K562 (cell line): ENCODE measurements around the gene ARHGAP24. TPM values are rescaled to one million over a fixed set of nuclear protein-coding genes. Genes with fewer than 3 reads are reported as not detected.

Experiments used
- ATAC-seq: fragments of 200-7000 bp; cut with Tn5 transposase; 3 replicates; pipeline ENCODE4 v1.9.1; 2020; ENCODE audit warnings: moderate library complexity
- BruUV-seq: library from RNA; stranded (reverse); fragments of 400-500 nt; replicated peaks from 2 replicates; lab custom pipeline; 2021; lab: Mats Ljungman, UMichigan
- CTCF ChIA-PET: fragments of 300-600 bp; formaldehyde crosslinking; extraction: SDS; loops from one replicate; lab custom pipeline; 2021; ENCODE audit warnings: low intra/inter-chr PET ratio; lab: Yijun Ruan, JAX
- POLR2A ChIA-PET: fragments of 300-600, 350-650 bp; sonication (Branson Sonifier 250); formaldehyde crosslinking; extraction: SDS; loops from one replicate; lab custom pipeline; 2021; ENCODE audit warnings: antibody characterized with exemption, inconsistent platforms; lab: Yijun Ruan, JAX
- DNase-seq, 4 experiments: peaks; one replicate each; pipeline versions ENCODE4 v3.0.0 to v3.0.0-alpha.2; 2011 to 2018; ENCODE audit warnings: low spot score in 3 of 4, mixed read lengths in 3 of 4; ENCODE audit errors: extremely low read depth in 1 of 4
- FAIRE-seq: peaks from 2 replicates; lab custom pipeline; 2011; peaks lifted over from hg19 to GRCh38; lab: Jason Lieb, UNC
- H2AFZ ChIP-seq: 2 replicates; pipeline ENCODE4 v1.6.0; 2011; ENCODE audit warnings: low read depth, low read length, control low read depth, inconsistent platforms
- H3K27ac ChIP-seq: fragments of 200-600 bp; 3 replicates; pipeline ENCODE4 v1.8.0; 2011; ENCODE audit warnings: low read depth, mild to moderate bottlenecking, control low read depth, inconsistent platforms, low read length, moderate library complexity, mixed read lengths; ENCODE audit errors: extremely low read depth
- H3K27me3 ChIP-seq, 2 experiments: fragments of 300-600 bp in 1 of 2; 2 replicates in 1 of 2; 3 replicates in 1 of 2; pipeline versions ENCODE4 v1.6.0 to v1.8.0; 2011; ENCODE audit warnings: inconsistent platforms in 2 of 2, low read length in 2 of 2, mild to moderate bottlenecking in 1 of 2, mixed read lengths in 1 of 2, moderate library complexity in 1 of 2; ENCODE audit not compliant: control insufficient read depth in 2 of 2, insufficient read depth in 2 of 2
- H3K36me3 ChIP-seq: fragments of 300-600 bp; 3 replicates; pipeline ENCODE4 v1.8.0; 2011; ENCODE audit warnings: mild to moderate bottlenecking, low read length, inconsistent platforms; ENCODE audit not compliant: control insufficient read depth, insufficient read depth
- H3K4me1 ChIP-seq, 2 experiments: fragments of 200-600 bp in 1 of 2; replicated peaks in 1 of 2; 2 replicates in 1 of 2; 3 replicates in 1 of 2; pipeline versions ENCODE4 v1.5.1 to v1.8.0; 2011; ENCODE audit warnings: inconsistent platforms in 2 of 2, low read length in 2 of 2, mild to moderate bottlenecking in 1 of 2, mixed read lengths in 1 of 2, moderate library complexity in 1 of 2; ENCODE audit not compliant: control insufficient read depth in 2 of 2, insufficient read depth in 2 of 2
- H3K4me2 ChIP-seq: 2 replicates; pipeline ENCODE4 v1.6.1; 2011; ENCODE audit warnings: low read length, control low read depth, inconsistent platforms, mixed read lengths; ENCODE audit not compliant: insufficient read depth
- H3K4me3 ChIP-seq: fragments of 200-600 bp; sonication (generic), shearing (Covaris generic); 2 replicates; pipeline ENCODE4 v1.5.1; 2016; ENCODE audit warnings: control low read depth, inconsistent platforms
- H3K79me2 ChIP-seq: fragments of 200-600 bp; 3 replicates; pipeline ENCODE4 v1.8.0; 2011; ENCODE audit warnings: low read length, inconsistent platforms; ENCODE audit not compliant: control insufficient read depth, insufficient read depth
- H3K9ac ChIP-seq, 2 experiments: 2 replicates each; pipeline versions ENCODE4 v1.6.0 to v1.6.1; 2011; ENCODE audit warnings: low read depth in 2 of 2, low read length in 2 of 2, control low read depth in 1 of 2, inconsistent platforms in 1 of 2, mild to moderate bottlenecking in 1 of 2, mixed read lengths in 1 of 2; ENCODE audit not compliant: insufficient read depth in 1 of 2
- H3K9me1 ChIP-seq: one replicate; pipeline ENCODE4 v1.6.0; 2011; ENCODE audit warnings: inconsistent platforms, mild to moderate bottlenecking, low read length, moderate library complexity; ENCODE audit not compliant: control insufficient read depth, insufficient read depth
- H3K9me3 ChIP-seq: replicated peaks from 2 replicates; pipeline ENCODE4 v1.5.1; 2011; ENCODE audit warnings: low read depth, low read length, inconsistent platforms; ENCODE audit not compliant: control insufficient read depth, insufficient read depth
- H4K20me1 ChIP-seq: replicated peaks from 2 replicates; pipeline ENCODE4 v1.6.1; 2011; ENCODE audit warnings: low read length, inconsistent platforms, mixed read lengths; ENCODE audit not compliant: control insufficient read depth, insufficient read depth
- CEBPG ChIP-seq, 3 experiments: fragments of 200-800 bp in 1 of 3; sonication (Bioruptor generic) in 1 of 3; sonication (generic) in 1 of 3; formaldehyde crosslinking in 1 of 3; IDR thresholded peaks in 2 of 3; conservative IDR thresholded peaks in 1 of 3; 2 replicates each; pipeline versions ENCODE4 v1.6.1 to v1.8.0; 2016 to 2022; ENCODE audit warnings: missing compliant biosample characterization in 2 of 3, missing genetic modification characterization in 2 of 3, mild to moderate bottlenecking in 1 of 3, missing genetic modification reagents in 1 of 3
- WGBS: fragments of 100-300 bp; shearing (Covaris generic); methylation state at CpG from one replicate; pipeline ENCODE4 v1.1.6; 2016; ENCODE audit warnings: low coverage, mixed read lengths; ENCODE audit not compliant: insufficient coverage; ENCODE audit errors: missing lambda C conversion rate; 5-methylcytosine and 5-hydroxymethylcytosine counted together
- in situ Hi-C: fragments of 300-500 bp; cut with MboI; formaldehyde crosslinking; loops from 4 replicates; pipeline ENCODE4 v1.15.0; 2018; ENCODE audit warnings: inconsistent platforms, mixed read lengths
- intact Hi-C: fragments of 100-400 bp; cut with micrococcal nuclease; formaldehyde crosslinking; loops from 2 replicates; pipeline ENCODE4 v1.14.2; 2022
- polyA plus RNA-seq, 8 experiments: library from polyadenylated mRNA; depleted of rRNA in 4 of 8; stranded (reverse) in 5 of 8; unstranded in 3 of 8; fragments of >200 nt; fragmentation: Nextera tagmentation in 2 of 8; fragmentation: Illumina TruSeq in 1 of 8; extraction: Ambion mirVana in 2 of 8; extraction: Trizol in 1 of 8; gene quantifications; 2 replicates each; pipeline versions ENCODE4 v1.2.1 to v1.2.3, GENCODE V29; 2011 to 2014; ENCODE audit warnings: inconsistent platforms in 1 of 8, missing spikeins in 1 of 8
- total RNA-seq, 7 experiments: library from RNA; depleted of rRNA in 6 of 7; stranded (reverse); fragments of >200 nt in 6 of 7; fragmentation: Illumina TruSeq in 2 of 7; extraction: Trizol in 2 of 7; gene quantifications; 2 replicates each; pipeline versions ENCODE4 v1.2.1 to v1.2.3, GENCODE V29; 2011 to 2021; ENCODE audit warnings: low replicate concordance in 1 of 7
- TF ChIP-seq, protein P1 (sequence below): fragments of 250-450 bp; sonication (Bioruptor Pico); IDR thresholded peaks from 2 replicates; pipeline ENCODE4 v1.8.0; 2021; ENCODE audit warnings: mild to moderate bottlenecking, moderate library complexity
- TF ChIP-seq, protein P2 (sequence below), 2 experiments: fragments of 450-650 bp in 1 of 2; sonication (generic) in 1 of 2; formaldehyde crosslinking in 1 of 2; IDR thresholded peaks in 1 of 2; conservative IDR thresholded peaks in 1 of 2; 2 replicates each; pipeline versions ENCODE4 v1.6.1 to v1.8.1; 2016 to 2023; ENCODE audit warnings: mild to moderate bottlenecking in 2 of 2, moderate library complexity in 2 of 2, inconsistent platforms in 1 of 2, missing genetic modification reagents in 1 of 2

Gene ARHGAP24
- total and polyA plus RNA-seq, 9 of the 15 experiments (the other 6 are each of a cell fraction or from before 2014, with no cell fraction given): 8.0 to 22.6 (median 14.0) TPM

DNA sequence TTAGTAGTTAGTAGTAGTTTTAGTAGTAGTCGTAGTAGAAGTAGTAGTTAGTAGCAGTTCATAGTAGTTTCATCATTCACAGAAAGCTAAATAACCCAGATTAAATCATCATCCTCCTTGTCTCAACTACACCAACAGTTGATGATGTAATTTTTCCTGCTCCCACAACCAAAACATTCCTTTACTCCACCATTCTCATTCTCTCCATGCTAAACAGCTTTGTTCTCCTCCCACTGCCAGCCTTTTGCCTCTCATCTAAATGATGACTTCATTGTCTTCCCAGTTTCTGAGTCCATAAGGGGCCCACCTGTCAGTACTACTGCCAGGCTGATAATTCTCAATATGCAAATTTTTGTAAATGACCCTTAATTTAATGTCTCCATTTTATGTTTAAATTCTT lies 68.9 kb downstream of the ARHGAP24 start:
- DNase-seq (no peak), FAIRE-seq (no peak), ATAC-seq (no peak)
- TF ChIP-seq CEBPG (CRISPR knock-in tag; IDR thresholded peaks at IDR 0.05) (no peak), CEBPG (tag; conservative IDR thresholded peaks at IDR 0.05 in 1 of 2, IDR thresholded peaks at IDR 0.05 in 1 of 2) (peak in 1 of 2 experiments; percentile 72; a peak in 1 of 4 replicates)
- TF ChIP-seq, protein P1, sequence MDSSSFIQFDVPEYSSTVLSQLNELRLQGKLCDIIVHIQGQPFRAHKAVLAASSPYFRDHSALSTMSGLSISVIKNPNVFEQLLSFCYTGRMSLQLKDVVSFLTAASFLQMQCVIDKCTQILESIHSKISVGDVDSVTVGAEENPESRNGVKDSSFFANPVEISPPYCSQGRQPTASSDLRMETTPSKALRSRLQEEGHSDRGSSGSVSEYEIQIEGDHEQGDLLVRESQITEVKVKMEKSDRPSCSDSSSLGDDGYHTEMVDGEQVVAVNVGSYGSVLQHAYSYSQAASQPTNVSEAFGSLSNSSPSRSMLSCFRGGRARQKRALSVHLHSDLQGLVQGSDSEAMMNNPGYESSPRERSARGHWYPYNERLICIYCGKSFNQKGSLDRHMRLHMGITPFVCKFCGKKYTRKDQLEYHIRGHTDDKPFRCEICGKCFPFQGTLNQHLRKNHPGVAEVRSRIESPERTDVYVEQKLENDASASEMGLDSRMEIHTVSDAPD: no peak
- TF ChIP-seq, protein P2, sequence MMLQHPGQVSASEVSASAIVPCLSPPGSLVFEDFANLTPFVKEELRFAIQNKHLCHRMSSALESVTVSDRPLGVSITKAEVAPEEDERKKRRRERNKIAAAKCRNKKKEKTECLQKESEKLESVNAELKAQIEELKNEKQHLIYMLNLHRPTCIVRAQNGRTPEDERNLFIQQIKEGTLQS (IDR thresholded peaks at IDR 0.05): peak; percentile 57; the same call in 1 of the 2 replicates
- TF ChIP-seq, protein P2 (CRISPR knock-in tag; conservative IDR thresholded peaks at IDR 0.05): no peak
- no peak overlapping the region for H2AFZ ChIP-seq
- intact Hi-C loops (no loop called here), in situ Hi-C loops (no loop called here)
- no peaks in the 10 kb centered on the region for H3K79me2 ChIP-seq
- H3K27ac ChIP-seq: no peak overlapping the region
- H3K4me2 ChIP-seq: no peak overlapping the region
- H3K27me3 ChIP-seq: no peaks in the 10 kb centered on the region
- H3K36me3 ChIP-seq: no peaks in the 10 kb centered on the region
- no TSS peak for BruUV-seq
- POLR2A ChIA-PET: interaction anchor here (1.7 kb wide), 1 partner anchor 8 kb away, joined by 3 read pairs; no protein-coding TSS in a partner anchor
- WGBS: 0% methylated on average over 1 of the region's 1 CpG
- CTCF ChIA-PET: no interaction called here
- no peaks in the 10 kb centered on the region for H3K4me1 ChIP-seq
- H3K4me3 ChIP-seq: no peak overlapping the region
- H4K20me1 ChIP-seq: no peaks in the 10 kb centered on the region
- H3K9me3 ChIP-seq: no peaks in the 10 kb centered on the region
- H3K9me1 ChIP-seq: no peaks in the 10 kb centered on the region
- no peak overlapping the region for H3K9ac ChIP-seq
